HTR-8/SVneo (cell line): Measurements from ENCODE around the gene CLEC2D.
A peak's percentile ranks its signal among the peaks of the same experiment; 100 is the strongest.
"Not testable (repeated sequence)": the region's sequence is repeated elsewhere in the genome, so short reads cannot be mapped to it uniquely, and the experiment has no call there.

Experiments used
- DNase-seq: peaks from one replicate; pipeline ENCODE4 v3.0.0; 2011; ENCODE audit warnings: low spot score, mixed read lengths; ENCODE audit not compliant: insufficient read length
- FAIRE-seq: peaks from 2 replicates; lab custom pipeline; 2011; peaks lifted over from hg19 to GRCh38; lab: Jason Lieb, UNC

The CLEC2D gene

GRCh38 chr12:9669534-9669933 lies at the start of gene CLEC2D:
Gene CLEC2D (plus strand): TSS chr12:9669713. CDS start chr12:9669735, 22 bp downstream.
- no peak for DNase-seq
- FAIRE-seq = no peak

- DNase-seq (no peak), FAIRE-seq (no peak)
These were observed 44.5 kb upstream of the CLEC2D start for GRCh38 chr12:9625019-9625418.

- no peak for FAIRE-seq
- DNase-seq = no peak
These were observed 43.2 kb upstream of the CLEC2D start for GRCh38 chr12:9626291-9626690.

GRCh38 chr12:9626821-9627220 lies 42.7 kb upstream of the CLEC2D start:
- FAIRE-seq = no peak
- no peak for DNase-seq

GRCh38 chr12:9632766-9633165 lies 36.7 kb upstream of the CLEC2D start:
- FAIRE-seq (no peak), DNase-seq (no peak)

GRCh38 chr12:9634177-9634803 lies 35.2 kb upstream of the CLEC2D start:
- DNase-seq (peak; percentile 14), FAIRE-seq (no peak)

GRCh38 chr12:9634969-9635754 lies 34.4 kb upstream of the CLEC2D start:
- no peak for FAIRE-seq
- DNase-seq = no peak

GRCh38 chr12:9636150-9636850 lies 33.2 kb upstream of the CLEC2D start:
- no peak for DNase-seq
- FAIRE-seq = no peak

GRCh38 chr12:9636851-9637206 lies 32.7 kb upstream of the CLEC2D start:
- DNase-seq (no peak), FAIRE-seq (no peak)

- FAIRE-seq = no peak
These were observed 29.5 kb upstream of the CLEC2D start for GRCh38 chr12:9640024-9640423.

GRCh38 chr12:9642606-9643265 lies 26.8 kb upstream of the CLEC2D start:
- no peak for DNase-seq
- FAIRE-seq = no peak

More at GRCh38 chr12:9640024-9640423, 29.5 kb upstream of the CLEC2D start:
- DNase-seq = no peak

GRCh38 chr12:9643266-9643660 lies 26.2 kb upstream of the CLEC2D start:
- no peak for FAIRE-seq
- no peak for DNase-seq

- FAIRE-seq, DNase-seq: not testable (repeated sequence)
These were observed 24.4 kb upstream of the CLEC2D start for GRCh38 chr12:9644985-9645551.

GRCh38 chr12:9646794-9647781 lies 22.4 kb upstream of the CLEC2D start:
- no peak for DNase-seq
- no peak for FAIRE-seq

GRCh38 chr12:9647825-9648700 lies 21.4 kb upstream of the CLEC2D start:
- no peak for FAIRE-seq
- peak; percentile 73 for DNase-seq

- FAIRE-seq (no peak), DNase-seq (no peak)
These were observed 20.6 kb upstream of the CLEC2D start for GRCh38 chr12:9648701-9649531.

GRCh38 chr12:9649532-9649940 lies 20.0 kb upstream of the CLEC2D start:
- no peak for FAIRE-seq
- no peak for DNase-seq
